ENCODE results near the gene TOLLIP.

Gene TOLLIP

DNA sequence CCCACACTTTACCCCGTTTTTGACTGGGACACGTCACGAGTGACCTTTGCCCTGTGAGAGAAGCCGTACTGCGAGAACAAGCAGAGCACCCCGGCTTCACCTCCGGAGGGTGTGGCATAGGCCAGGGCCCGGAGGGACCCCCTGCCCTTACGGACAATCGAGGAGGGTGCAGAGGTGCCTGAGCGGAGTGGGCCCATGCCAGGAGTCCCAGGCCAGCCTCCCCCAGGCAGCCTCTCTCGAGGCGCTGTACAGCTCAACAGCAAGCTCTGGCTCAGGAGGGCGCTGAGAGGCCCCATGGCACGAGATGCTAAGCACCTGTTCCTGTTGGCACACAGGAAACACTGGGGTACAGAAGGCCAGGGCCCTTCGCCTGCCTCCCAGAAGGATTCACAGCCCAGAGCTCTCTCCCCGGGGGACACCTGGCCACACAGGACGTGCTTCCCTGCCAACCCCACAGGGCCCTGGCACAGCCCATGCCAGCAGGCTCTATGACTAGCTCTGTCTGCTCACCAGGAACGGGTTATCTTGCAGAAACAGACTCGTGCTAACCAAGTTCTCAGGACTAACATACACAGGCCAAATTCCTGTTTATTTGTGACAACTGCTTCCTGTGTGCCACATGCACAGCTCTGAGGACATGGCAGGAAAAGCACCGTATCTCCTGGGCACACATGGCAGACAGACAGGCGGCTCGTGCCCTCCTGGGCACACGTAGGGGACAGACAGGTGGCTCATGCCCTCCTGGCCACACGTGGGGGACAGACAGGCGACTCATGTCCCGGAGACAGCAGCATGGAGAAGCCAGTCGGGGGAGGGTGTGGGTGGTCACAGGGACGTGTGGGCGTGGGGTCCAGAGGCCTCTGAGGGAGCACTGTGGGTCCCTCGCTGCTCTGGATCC is 11.6 kb downstream of the TOLLIP start:
- DNase-seq = no peak

DNA sequence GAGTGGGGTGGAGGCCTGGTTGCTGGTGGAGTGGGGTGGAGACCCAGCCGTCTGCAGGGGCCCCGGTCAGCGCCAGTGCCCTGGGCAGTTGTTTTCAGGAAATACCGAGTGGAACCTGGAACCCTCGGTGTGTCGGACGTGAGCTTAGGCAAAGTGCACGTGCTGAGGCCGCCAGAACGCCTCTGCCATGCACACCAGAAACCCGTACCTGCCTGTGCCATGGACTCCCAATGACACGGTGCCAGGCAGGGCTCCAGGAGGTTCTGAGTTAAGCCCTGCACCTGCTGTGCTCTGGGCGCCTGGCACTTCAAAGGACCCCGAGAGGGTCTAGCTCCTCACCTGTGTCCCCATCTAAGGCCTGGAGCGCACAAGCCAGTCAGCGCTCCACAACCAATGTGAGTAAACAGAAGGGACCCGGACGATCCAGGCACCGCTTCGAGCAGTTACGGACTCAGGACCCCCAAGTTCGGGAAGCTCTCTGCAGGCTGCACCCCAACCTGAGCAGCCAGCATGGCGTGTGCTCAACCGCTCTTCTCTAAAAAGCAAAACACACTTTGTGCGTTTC is 12.3 kb downstream of the TOLLIP start:
- no peak for DNase-seq

DNA sequence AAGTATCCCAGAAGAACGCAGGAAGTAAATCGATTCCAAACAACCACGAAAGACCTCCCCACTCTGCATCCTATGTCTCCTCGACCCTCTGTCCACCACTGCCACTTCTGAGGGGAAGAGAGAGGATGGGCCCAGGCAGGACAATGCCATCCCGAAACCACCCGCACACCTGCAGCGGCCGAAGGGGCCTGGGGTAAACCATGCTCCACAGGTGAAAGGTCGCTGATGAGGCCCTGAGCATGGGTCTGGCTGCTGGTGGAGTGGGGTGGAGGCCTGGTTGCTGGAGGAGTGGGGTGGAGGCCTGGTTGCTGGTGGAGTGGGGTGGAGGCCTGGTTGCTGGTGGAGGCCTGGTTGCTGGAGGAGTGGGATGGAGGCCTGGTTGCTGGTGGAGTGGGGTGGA is 13.1 kb downstream of the TOLLIP start:
- no peak for DNase-seq

DNA sequence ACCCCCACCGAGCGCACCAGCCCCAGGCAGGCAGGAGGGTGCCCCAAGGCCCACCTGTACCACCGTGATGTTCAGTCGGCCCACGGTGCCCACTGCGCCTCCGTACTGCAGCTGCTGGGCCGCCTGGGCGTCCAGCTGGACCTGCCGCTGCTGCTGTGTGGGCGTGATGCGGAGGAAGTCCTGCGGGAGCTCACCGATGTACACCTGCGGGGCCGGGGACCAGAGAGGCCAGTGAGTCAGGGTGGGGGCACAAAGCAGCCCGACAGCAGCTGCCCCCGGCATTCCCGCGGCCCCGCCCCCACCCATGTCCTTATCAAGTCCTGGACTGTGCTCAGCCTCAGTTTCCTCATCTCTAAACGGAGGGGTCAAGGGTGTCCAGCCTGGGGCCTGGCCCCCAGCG is 13.8 kb downstream of the TOLLIP start:
- no peak for DNase-seq

DNA sequence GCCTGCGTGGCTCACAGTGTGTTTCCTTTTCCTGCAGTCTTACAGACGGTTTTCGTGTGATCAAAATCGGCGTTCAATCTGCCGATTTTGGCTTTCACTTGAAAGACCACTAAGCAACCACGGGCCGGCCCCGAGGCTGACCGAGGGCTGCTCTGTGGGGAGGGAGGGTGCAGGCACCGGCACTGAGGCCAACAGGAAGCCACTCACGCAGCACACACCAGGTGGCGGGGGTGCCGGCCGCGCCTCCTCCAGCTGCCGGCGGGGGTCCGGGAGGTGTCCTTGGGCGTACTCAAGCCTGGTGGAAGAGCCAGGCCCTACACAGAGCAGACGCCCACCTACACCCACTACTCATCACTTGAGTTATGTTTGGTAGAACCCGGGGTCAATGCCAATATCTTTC is 14.3 kb downstream of the TOLLIP start:
- DNase-seq = no peak

DNA sequence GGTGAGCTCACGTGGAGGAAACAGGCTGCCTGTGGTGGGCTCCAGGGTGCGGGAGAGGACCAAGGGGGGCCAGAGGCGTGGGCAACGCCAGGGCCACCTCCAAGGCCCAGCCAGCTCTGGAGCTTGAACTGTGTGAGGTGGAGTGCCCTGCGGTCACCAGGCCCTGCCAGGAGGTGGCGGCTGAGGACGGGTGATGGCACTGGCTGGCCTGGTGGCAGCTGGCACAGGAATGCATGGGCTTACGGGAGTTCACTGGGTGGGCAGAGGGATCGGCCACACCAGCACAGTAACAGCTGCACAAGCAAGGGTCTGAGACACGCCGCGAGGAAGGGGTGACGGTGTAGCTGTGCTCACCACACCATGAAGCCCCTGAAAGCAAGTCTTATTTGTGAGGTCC is 15.8 kb downstream of the TOLLIP start:
- DNase-seq = no peak

DNA sequence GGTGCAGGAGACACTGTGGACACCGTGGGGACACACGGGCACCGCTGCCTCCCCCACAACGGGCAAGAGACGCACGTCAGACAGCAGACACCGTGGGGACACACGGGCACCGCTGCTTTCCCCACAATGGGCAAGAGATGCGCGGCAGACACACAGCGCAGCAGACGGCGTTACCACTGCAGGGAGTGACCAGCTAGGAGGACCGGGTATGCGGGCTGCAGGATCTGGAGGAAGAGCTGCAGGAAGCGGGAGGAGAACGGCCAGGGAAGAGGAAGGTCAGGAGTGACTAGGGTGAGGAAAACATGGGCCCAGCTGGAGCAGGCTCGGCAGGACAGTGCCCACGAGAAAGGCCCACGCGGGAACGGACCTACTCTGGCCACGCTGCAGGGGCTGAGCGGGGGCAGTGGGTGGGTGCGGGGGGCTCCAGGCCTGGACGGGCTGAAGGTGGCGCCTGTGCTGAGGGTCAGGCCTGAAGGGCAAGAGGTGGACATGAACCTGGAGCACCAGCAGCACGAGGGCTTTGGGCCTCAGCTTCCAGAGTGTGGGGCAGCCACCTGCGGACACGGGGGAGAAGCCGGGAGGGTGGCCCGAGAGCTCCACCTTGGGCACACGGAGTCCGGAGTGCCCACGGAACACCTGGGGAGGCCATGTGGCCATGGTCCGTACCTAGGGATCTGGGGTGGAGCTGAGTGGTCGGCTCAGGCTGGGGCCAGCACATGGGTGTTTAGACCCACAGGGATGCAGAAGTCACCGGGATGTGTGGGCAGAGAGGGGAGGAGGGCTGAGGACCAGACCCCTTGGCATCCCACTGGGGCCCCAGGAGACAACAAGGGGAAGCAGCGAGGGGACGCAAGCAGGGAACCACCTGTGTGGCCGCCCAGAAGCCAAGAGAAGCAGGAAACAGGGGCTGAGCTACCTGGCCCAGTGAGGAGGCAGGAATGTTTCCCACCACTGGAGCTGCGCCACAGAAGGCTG is 16.5 kb downstream of the TOLLIP start:
- DNase-seq = no peak

DNA sequence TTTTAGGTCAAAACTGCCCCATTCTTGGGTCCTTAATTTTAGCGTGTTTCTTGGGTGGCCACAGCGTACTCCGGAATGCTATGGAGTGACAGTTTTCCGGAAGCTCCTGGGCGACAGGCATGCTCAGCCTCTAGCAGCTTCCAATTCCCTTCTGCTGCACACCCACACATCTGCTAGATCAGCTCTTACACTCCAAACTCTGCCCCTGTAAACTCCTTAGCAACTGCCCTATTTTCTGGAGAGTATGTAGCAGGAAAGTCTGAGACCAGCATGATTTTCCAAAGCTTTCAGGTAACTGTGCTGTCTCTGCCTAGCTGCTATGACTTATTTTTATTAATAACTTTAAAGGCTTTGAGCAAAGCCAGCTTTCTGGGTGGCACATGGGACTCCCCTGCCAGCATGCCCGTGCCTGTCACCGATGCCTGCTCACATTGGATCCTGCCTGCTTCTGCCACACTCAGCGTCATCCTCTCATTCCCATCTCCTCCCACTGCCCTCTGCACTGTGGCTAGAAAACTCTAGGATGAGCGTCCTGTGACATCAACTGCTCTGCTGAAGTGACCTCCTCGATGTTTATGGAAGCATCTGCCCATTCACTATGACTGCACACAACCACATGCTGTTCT is 17.3 kb downstream of the TOLLIP start:
- no peak for DNase-seq

DNA sequence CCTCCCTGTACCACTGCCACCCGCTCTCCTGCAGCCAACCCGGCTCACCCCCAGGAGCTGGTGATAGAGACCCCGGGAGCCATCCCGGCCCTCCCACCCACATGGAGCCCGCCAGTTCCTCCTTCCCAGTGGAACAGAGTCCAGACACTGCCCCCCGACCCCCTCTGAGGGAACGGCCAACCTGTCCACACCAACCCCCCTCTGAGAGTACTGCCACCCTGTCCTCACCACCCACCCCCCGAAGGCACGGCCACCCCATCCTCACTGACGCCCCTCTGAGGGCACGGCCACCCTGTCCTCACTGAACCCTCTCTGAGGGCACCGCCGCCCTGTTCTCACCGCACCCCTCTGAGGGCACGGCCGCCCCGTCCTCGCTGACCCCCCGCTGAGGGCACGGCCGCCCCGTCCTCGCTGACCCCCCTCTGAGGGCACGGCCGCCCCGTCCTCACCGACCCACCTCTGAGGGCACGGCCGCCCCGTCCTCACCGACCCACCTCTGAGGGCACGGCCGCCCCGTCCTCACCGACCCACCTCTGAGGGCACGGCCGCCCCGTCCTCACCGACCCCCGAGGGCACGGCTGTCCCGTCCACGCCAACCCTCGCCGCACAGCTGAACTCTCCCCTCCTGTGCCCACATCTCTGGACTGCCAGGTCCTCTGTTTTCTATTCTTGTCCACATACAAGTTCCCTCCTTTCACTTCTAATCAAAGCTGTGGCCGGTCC is 18.0 kb downstream of the TOLLIP start:
- no peak for DNase-seq

DNA sequence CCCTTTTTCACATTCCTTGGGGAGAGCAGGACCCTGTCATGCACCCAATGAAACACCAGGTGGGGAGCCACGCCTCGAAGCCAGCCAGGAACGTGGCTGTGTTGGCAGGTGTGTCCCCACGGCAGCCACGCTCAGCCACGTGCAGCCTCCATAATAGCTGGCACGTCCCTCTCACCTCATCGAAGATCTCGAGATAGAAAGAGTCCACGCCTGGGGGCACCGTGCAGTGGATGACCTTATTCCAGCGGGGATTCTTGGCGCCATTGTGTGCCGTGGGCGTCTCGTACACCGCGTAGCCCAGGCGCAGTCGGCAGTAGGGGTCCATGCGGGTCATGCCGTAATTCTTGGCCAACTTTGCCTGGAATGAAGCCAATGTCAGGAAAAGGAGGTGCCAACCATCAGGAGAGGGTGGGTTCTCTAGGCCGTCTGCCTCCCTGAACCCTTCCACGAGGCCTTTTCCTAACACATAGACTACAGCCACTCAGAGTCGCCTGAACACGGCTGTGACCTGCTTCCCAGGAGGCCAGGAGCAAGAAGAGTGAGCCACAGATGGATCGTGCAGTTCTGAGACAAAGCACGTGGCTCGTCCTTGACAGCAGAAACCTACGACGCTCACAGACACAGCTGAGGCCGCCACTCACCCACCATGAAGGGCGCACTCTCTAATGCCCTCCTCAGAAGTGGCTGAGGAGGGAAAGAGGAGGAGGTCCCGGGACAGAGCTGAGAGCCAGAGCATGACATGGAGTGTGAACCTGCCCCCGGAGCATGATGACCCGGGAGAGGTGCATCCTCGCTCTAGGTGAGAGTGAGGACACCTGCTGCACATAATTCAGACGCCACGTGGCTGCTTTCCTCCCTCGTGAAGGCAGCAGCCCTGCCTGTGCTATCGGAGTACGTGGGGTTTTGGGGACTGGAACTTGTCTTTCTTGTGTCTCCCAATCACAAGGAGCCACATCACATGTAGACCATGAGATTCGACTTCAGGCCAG is 19.1 kb downstream of the TOLLIP start:
- no peak for DNase-seq

DNA sequence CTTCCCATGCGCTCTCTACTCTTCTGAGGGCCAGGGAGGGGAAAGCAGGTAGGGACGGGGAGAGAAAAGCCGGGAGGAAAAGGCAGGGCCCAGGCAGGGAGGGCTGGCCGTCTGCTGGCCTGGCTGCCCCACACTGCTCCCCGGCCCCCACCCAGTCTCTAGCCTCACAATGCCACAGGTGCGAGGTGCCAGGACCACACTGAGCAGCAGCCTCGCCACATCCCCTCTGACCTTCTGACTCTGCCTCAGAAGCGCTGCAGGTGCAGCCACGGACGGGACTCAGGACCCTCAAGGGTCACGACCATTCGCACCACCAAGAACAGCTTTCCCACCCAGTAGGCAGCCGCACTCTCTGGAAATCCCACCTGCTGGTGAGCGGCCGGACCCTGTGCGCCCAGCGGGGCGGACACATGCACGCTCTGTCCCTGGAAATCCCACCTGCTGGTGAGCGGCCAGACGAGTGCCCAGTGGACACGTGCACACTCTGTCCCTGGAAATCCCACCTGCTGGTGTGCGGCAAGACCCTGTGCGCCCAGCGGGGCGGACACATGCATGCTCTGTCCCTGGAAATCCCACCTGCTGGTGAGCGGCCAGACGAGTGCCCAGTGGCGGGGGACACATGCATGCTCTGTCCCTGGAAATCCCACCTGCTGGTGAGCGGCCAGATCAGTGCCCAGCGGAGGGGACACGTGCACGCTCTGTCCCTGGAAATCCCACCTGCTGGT is 20.1 kb downstream of the TOLLIP start:
- no peak for DNase-seq

DNA sequence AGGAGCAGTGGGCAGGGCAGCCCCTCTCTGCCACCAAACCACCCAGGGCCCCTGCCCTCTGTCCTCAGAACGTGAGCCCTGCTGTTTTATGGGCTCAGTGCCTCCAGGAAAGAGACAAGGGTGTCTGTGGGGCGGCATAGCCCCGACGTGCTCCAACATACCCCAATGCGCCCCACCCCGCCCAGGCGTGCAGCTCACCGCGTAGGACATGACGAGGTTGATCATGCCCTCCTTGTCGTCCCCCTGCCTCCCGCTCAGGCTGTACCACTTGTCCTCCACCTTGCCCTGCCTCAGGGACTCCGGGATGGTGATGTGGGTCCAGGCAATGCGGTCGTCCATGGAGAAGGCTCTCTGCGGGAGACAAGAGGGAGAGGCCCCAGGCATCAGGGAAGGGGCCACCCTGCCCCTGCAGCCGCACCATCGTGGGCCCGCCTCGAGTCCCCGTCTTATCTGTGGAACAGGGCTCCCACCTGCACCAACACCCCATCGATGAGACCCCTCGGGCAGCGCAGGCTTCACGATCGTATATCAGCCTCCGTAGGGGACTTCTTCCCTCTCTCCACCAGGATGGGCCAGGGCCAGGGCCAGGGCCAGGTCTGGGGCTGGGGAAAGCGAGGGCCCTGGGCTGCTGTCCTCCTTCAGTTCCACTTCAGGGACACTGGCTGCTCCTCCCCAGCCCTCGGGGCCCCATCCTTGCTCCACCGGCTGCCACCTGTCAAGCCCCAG is 20.8 kb downstream of the TOLLIP start:
- DNase-seq = no peak

DNA sequence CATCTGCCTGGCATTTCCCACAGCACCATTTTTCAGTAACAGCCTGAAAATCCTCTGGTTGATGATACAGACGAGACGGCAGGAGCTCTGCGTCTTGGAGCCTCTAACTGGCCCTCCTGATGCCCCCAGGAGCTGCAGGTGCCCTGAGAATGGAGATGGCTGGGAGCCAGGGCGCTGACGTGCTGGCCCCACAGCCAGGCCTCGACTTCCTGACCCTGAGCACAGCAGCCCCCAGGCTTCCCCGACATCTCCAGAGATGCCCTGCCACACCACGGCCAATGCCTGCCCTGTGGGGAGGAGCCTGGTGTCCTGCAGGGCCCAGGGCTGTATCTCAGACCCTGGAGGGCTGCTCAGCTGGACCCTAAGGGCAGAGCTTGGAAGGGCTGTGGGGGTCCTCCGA is 21.5 kb downstream of the TOLLIP start:
- DNase-seq = no peak

DNA sequence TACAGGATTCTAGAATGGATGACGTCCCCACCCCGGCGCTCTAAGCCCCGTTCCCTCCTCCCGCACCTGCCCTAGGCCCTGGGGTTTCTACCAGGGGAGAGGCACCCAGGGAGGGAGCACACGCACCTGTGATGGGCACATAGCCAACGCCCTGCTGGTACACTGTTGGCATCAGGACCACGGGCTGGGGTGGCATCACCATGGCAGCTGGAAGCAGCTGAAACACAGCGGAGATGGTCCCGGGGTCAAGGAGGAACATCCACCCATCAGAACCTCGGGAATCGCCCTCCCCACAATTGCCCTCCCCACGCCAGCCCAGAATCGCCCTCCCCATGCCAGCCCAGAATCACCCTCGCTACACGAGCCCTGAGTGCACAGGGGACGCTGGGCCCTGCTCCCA is 23.6 kb downstream of the TOLLIP start:
- no peak for DNase-seq

DNA sequence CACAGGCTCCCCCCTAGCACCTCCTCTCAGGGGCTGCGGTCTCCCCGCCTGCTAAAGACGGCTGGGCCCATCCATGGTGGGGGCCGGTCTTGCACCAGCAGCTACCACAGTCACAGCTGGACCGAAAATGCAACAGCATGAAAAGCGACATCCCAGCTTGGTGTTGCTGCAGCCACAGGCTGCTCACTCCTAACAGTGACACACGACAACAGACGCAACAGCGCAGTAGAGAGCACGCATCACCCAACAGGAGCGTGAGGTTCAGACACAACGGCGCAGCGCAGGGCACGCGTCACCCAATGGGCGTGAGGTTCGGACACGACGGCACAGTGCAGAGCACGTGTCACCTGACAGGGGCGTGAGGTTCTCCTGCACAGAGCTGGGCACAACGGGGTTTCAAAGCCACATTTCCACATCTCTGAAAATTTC is 24.1 kb downstream of the TOLLIP start:
- DNase-seq = no peak

DNA sequence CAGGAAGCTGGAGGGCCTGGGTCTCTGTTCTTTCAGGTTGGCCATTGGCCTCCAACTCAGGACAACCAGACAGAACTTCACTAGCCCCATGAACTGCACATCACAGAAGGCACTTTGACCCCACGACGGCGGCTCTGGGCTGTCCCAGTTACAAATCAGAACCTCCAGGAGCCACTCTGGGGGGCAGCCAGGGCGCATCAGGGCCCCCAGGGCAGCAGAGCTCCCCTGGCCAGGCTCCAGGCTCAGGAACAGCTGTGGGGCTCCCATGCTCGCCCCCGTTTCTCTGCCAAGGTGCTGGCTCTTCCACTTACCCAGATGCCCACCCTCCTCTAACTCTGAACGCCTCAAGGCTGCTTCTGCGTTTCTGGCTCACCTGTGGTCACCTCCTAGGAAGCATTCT is 25.5 kb downstream of the TOLLIP start:
- no peak for DNase-seq

DNA sequence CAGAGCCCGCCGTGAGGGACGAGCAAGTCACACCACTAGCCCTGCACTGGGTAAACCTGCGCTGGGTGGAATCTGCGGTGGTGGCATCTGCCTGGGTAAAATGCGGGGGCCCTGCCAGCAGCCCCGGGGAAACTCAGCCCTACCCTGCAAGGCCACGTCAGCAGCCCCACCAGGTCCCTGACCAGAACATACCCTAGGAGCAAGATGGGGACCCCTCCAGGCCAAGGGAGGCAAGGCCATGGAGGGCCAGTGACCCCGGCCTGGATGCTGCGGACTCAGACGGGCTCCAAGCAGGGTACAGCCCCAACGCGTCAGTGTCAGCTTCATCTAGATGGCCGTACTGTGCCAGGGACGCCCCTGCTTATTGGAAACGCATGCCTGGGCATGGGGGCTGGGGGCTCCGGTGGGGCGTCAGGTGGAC is 26.3 kb downstream of the TOLLIP start:
- DNase-seq = no peak

DNA sequence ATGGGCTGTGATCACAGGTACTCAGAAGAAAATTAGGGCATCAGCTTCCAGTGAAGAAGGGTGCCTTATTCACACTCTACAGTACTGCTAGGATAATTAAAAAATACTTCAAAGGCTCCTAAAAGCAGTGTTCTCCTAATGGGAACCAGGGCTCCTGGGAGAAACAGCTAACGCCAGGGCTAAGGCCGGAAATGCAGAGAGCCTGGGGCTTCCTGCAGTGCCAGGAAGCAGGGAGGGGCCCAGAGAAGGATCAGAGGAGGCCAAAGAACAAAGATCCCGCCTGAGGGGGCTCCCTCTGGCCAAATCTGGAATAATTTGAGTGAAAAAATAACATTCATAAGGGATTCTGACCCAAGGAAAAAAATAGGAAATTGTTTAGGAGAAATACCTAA is 27.5 kb downstream of the TOLLIP start:
- DNase-seq = no peak

DNA sequence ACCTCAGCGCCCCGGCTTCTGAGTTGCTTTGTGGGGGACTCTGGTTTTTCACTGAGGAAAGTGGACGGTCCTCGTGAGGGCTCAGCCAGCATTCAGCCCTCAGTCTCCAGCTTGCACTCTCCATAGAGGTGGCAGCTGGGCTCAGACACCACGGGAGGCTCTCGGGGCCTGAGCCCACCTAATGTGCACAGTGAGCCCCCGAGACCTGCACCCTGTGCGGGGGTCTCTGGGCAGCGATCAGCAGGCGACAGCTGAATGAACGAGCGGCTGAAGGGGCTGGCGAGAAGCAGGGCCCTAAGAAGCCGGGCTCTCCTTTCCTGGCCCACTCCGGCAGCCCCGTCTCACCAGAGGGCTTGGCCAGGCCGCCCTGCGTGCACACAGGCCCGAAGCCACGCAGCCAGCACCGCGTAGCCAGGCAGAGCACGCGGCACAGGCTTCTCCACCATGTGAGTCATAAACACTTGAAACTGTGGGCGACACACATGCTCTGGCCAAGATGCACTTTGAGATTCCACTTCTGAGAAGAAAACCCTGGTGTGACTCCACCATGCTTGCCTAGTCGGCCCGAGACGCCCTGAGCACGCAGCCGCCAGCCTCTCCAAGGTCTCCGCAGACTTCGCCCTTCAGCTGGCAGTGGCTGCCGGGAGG is 28.0 kb downstream of the TOLLIP start:
- DNase-seq = no peak

All from activated CD4-positive, alpha-beta T cell treated with anti-CD3 and anti-CD28 coated beads for 4 hours (primary cell).